ENCODE measurements around the gene GDI1. TPM values are rescaled to one million over a fixed set of nuclear protein-coding genes. Genes with fewer than 3 reads are reported as not detected.
A peak's percentile ranks its signal among the peaks of the same experiment; 100 is the strongest.

Gene GDI1
- total RNA-seq, 5 donors from 2014 or later (not counting 1 experiment from before 2014, with no cell fraction given) = 117 to 208 (median 182) TPM

DNA sequence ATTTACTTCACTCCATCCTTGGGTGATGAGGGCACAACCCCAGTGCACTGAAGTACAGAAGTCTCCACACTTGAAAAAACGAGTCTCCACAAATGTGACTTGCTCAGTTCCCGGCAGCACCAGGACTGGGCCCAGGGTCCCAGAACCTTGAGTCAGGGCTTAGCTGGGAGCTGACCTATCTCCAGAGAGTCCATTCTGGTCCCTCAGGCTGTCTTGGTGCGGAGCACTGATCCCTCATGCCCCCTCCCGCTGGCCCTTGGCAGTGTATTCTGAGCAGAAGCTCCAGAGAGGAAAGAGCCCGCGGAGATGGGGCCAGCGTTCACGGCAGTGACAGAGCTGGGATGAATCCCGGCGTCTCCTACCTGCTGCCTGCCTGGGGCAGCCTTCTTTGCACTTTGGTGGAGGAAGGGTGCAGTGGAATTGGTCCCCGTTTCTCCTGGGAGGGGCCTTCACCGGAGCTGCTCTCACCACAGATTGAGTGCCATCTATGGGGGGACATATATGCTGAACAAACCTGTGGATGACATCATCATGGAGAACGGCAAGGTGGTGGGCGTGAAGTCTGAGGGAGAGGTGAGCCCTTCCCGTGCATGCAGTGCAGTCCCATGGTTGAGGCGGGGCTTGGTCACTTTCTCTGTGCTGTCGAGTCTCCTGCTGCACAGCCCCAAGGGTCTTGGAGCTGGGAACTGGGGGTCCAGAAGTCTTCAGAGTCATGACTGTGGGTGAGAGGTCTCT is 3.8 kb downstream of the GDI1 start:
- Histone ChIP-seq H3K9me3 (no peaks in the 10 kb centered on the region), H3K27me3 (replicated peaks in 1 of 2; ENCODE audit: control insufficient read depth in 2 of 2, extremely low read depth in 1 of 2, insufficient read depth in 2 of 2, low read length in 1 of 2) (no peaks in the 10 kb centered on the region), H3K36me3 (ENCODE audit: control insufficient read depth in 2 of 2, extremely low read depth in 1 of 2, insufficient read depth in 1 of 2, low read length in 1 of 2) (peaks cover 0 to 23% of the 10 kb centered on the region in 2 donors), H3K4me3 (ENCODE audit: control insufficient read depth in 1 of 2, extremely low read depth in 1 of 2, low read length in 1 of 2) (no peak overlapping the region), H3K4me1 (ENCODE audit: control insufficient read depth in 1 of 2, extremely low read depth in 1 of 2, insufficient read depth in 2 of 2, low read length in 2 of 2) (peaks cover 0 to 68% of the 10 kb centered on the region in 2 experiments), H3K27ac (ENCODE audit: low read length) (no peak overlapping the region)
- no peak for ATAC-seq (replicated peaks in 1 of 4)
- Mint-ChIP-seq H3K36me3 (peaks cover 3% of the 10 kb centered on the region), H3K27ac (peak overlapping the region; percentile 39 to 66), H3K4me1 (peaks cover 28 to 45% (median 30%) of the 10 kb centered on the region in 3 donors), H3K9me3 (no peaks in the 10 kb centered on the region), H3K4me3 (peak overlapping the region in 1 of 3 donors; percentile 17), H3K27me3 (no peaks in the 10 kb centered on the region)
- WGBS (ENCODE audit: insufficient coverage) = 90% methylated on average over 4 of the region's 17 CpGs
- POLR2A ChIA-PET = no interaction called here
- CTCF ChIA-PET = interaction anchor here in 1 of 2 donors (0.6 kb wide), 1 partner anchor 42 kb away, joined by 4 read pairs; no protein-coding TSS in a partner anchor
- DNase-seq = no peak

DNA sequence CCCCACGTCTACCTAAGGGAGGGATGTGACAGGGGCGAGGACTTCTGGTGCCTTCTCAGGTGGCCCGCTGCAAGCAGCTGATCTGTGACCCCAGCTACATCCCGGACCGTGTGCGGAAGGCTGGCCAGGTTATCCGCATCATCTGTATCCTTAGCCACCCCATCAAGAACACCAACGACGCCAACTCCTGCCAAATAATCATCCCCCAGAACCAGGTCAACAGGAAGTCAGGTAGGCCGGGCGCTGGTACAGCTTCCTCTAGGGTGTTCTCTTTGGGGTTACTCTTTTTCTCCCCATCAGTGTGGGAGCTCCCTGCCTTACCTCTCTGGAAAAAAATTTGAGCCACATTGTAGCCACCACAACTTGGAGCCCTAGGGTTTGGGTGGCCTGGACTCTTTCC is 4.6 kb downstream of the GDI1 start:
- CTCF ChIA-PET = no interaction called here
- WGBS (ENCODE audit: insufficient coverage) = 20% methylated on average over 1 of the region's 11 CpGs
- POLR2A ChIA-PET = no interaction called here
- Histone ChIP-seq H3K9me3 (no peaks in the 10 kb centered on the region), H3K4me3 (ENCODE audit: control insufficient read depth in 1 of 2, extremely low read depth in 1 of 2, low read length in 1 of 2) (no peak overlapping the region), H3K36me3 (ENCODE audit: control insufficient read depth in 2 of 2, extremely low read depth in 1 of 2, insufficient read depth in 1 of 2, low read length in 1 of 2) (peaks cover 0 to 23% of the 10 kb centered on the region in 2 donors), H3K4me1 (ENCODE audit: control insufficient read depth in 1 of 2, extremely low read depth in 1 of 2, insufficient read depth in 2 of 2, low read length in 2 of 2) (peaks cover 0 to 62% of the 10 kb centered on the region in 2 experiments), H3K27me3 (replicated peaks in 1 of 2; ENCODE audit: control insufficient read depth in 2 of 2, extremely low read depth in 1 of 2, insufficient read depth in 2 of 2, low read length in 1 of 2) (no peaks in the 10 kb centered on the region), H3K27ac (ENCODE audit: low read length) (peak overlapping the region; percentile 12)
- Mint-ChIP-seq H3K4me3 (no peak overlapping the region), H3K27me3 (no peaks in the 10 kb centered on the region), H3K9me3 (no peaks in the 10 kb centered on the region), H3K27ac (peak overlapping the region; percentile 72 to 79), H3K36me3 (no peaks in the 10 kb centered on the region), H3K4me1 (peaks cover 23 to 44% (median 26%) of the 10 kb centered on the region in 3 donors)
- DNase-seq (peak in 1 of 35 experiments; percentile 29), ATAC-seq (replicated peaks in 1 of 4) (no peak)

DNA sequence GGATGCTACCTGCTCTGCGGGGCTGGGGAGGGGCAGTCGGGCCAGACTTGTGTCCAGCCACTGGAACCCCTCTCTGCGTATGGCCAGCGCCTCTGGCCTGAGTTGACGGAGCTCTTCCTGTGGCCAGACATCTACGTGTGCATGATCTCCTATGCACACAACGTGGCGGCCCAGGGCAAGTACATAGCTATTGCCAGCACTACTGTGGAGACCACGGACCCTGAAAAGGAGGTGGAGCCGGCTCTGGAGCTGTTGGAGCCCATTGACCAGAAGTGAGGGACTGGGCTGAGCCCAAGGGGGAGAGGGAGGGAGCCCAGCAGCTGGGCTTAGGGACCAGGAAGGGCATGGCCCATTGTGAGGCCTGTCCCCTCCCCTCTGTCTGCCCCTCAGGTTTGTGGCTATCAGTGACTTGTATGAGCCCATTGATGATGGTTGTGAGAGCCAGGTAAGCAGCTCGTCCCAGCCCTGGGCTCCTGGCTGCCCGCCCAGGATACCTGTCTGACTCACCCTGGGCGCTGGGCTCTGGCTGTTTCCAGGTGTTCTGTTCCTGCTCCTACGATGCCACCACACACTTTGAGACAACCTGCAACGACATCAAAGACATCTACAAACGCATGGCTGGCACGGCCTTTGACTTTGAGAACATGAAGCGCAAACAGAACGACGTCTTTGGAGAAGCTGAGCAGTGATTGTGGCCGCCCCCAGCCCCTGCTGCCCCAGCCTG is 5.2 kb downstream of the GDI1 start:
- no peak for DNase-seq
- Histone ChIP-seq H3K27me3 (replicated peaks in 1 of 2; ENCODE audit: control insufficient read depth in 2 of 2, extremely low read depth in 1 of 2, insufficient read depth in 2 of 2, low read length in 1 of 2) (no peaks in the 10 kb centered on the region), H3K27ac (ENCODE audit: low read length) (no peak overlapping the region), H3K36me3 (ENCODE audit: control insufficient read depth in 2 of 2, extremely low read depth in 1 of 2, insufficient read depth in 1 of 2, low read length in 1 of 2) (peaks cover 0 to 23% of the 10 kb centered on the region in 2 donors), H3K9me3 (no peaks in the 10 kb centered on the region), H3K4me1 (ENCODE audit: control insufficient read depth in 1 of 2, extremely low read depth in 1 of 2, insufficient read depth in 2 of 2, low read length in 2 of 2) (peaks cover 0 to 62% of the 10 kb centered on the region in 2 experiments), H3K4me3 (ENCODE audit: control insufficient read depth in 1 of 2, extremely low read depth in 1 of 2, low read length in 1 of 2) (no peak overlapping the region)
- peak overlapping the region in 1 of 3 donors; percentile 47 for H3K4me3 Mint-ChIP-seq
- H3K27ac Mint-ChIP-seq = peak overlapping the region; percentile 72 to 79
- WGBS (ENCODE audit: insufficient coverage) = 71% methylated on average over 4 of the region's 21 CpGs
- H3K27me3 Mint-ChIP-seq = no peaks in the 10 kb centered on the region
- ChIA-PET POLR2A (no interaction called here), CTCF (no interaction called here)
- H3K4me1 Mint-ChIP-seq = peaks cover 23 to 47% (median 29%) of the 10 kb centered on the region in 3 donors
- ATAC-seq (replicated peaks in 1 of 4) = no peak
- H3K36me3 Mint-ChIP-seq = no peaks in the 10 kb centered on the region
- no peaks in the 10 kb centered on the region for H3K9me3 Mint-ChIP-seq

DNA sequence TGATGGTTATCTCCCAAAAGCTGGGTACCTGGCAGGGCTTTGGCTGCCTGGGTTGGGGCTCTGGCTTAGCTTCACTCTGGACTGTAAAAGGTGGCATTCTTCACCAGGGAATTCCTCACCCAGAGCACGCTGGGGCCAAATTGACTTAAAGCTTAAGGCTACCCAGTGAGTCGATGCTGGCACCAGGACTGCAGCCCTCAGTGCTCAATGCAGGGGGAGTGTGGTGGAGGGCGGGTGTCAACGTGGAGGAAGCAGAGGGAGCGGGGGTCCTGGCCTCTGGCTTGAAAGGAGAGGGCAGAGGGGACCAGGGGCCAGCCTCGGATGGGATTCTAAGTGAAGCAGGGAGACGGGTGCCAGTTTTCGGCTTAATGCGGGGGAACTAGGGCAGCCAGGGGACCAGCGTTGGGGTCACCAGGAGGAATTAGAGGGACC is 6.5 kb downstream of the GDI1 start:
- H3K4me3 ChIP-seq (ENCODE audit: control insufficient read depth in 1 of 2, extremely low read depth in 1 of 2, low read length in 1 of 2) = peak overlapping the region in 1 of 2 donors; percentile 33
- Mint-ChIP-seq H3K9me3 (no peaks in the 10 kb centered on the region), H3K4me1 (peaks cover 15 to 42% (median 26%) of the 10 kb centered on the region in 3 donors), H3K4me3 (peak overlapping the region; percentile 60 to 72 (median 68)), H3K27me3 (no peaks in the 10 kb centered on the region), H3K27ac (peak overlapping the region; percentile 41 to 77), H3K36me3 (peaks cover 2% of the 10 kb centered on the region)
- H3K9me3 ChIP-seq = no peaks in the 10 kb centered on the region
- WGBS (ENCODE audit: insufficient coverage) = 13% methylated on average over 5 of the region's 10 CpGs
- ChIA-PET POLR2A (interaction anchor here in 1 of 2 donors (0.7 kb wide), 1 partner anchor 21 kb away, joined by 12 read pairs; no protein-coding TSS in a partner anchor), CTCF (no interaction called here)
- DNase-seq (peak in 1 of 35 experiments; percentile 16), ATAC-seq (replicated peaks in 1 of 4) (peak in 3 of 4 experiments; percentile 5 to 28 (median 11))
- no peaks in the 10 kb centered on the region for H3K27me3 ChIP-seq (replicated peaks in 1 of 2; ENCODE audit: control insufficient read depth in 2 of 2, extremely low read depth in 1 of 2, insufficient read depth in 2 of 2, low read length in 1 of 2)
- H3K36me3 ChIP-seq (ENCODE audit: control insufficient read depth in 2 of 2, extremely low read depth in 1 of 2, insufficient read depth in 1 of 2, low read length in 1 of 2) = peaks cover 0 to 22% of the 10 kb centered on the region in 2 donors
- H3K27ac ChIP-seq (ENCODE audit: low read length) = peak overlapping the region; percentile 70
- H3K4me1 ChIP-seq (ENCODE audit: control insufficient read depth in 1 of 2, extremely low read depth in 1 of 2, insufficient read depth in 2 of 2, low read length in 2 of 2) = peaks cover 0 to 52% of the 10 kb centered on the region in 2 experiments

DNA sequence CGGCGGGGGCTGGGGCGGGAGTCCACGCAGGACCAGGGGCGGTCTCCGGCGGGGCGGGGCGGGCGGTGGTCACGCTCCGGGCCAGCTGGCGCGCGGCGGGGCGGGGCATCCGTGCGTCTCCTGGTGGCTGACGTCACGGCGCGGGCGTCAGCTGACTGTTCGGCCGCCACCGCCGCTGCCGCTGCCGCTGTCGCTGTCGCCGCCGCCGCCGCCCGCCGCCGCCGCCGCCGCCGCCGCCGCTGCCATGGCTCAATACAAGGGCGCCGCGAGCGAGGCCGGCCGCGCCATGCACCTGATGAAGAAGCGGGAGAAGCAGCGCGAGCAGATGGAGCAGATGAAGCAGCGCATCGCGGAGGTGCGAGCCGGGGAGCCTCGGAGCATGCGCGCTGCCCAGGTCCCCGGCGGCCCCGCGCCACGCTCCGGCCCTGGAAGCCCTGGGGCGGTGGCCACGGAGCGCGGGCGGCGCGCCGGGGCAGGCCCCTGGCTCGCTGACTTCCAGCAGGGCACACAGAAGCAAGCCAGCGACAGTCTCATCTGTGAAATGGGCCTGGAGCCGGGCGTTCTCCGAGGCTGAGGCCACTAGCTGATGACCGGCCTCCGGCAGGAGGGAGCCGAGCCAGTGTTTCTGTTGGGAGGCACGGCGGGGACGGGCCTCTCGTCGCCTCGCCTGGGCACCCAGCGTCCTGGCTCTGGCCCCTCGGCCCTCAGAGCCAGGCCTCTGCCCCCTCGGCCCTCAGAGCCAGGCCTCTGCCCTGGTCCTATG is 7.2 kb downstream of the GDI1 start, which contains the start of gene FAM50A:
FAM50A (plus strand) TSS at position 150 of the 763 bp plus-strand sequence; CDS start at position 245, 95 bp downstream.
- peak in 34 of 35 experiments; percentile 20 to 83 (median 52) for DNase-seq
- 6% methylated on average over 53 of the region's 94 CpGs for WGBS (ENCODE audit: insufficient coverage)
- Mint-ChIP-seq H3K4me3 (peak within 1 kb of the TSS; percentile 60 to 72 (median 68)), H3K4me1 (peaks cover 11 to 38% (median 22%) of the 10 kb centered on the region in 3 donors), H3K27ac (peak within 1 kb of the TSS; percentile 41 to 77), H3K36me3 (peaks cover 3% of the 10 kb centered on the region), H3K27me3 (no peaks in the 10 kb centered on the region), H3K9me3 (no peaks in the 10 kb centered on the region)
- ChIA-PET CTCF (no interaction called here), POLR2A (no interaction called here)
- peak within 1 kb of the TSS; percentile 55 to 66 for H3K4me3 ChIP-seq (ENCODE audit: control insufficient read depth in 1 of 2, extremely low read depth in 1 of 2, low read length in 1 of 2)
- H3K27ac ChIP-seq (ENCODE audit: low read length) = peak within 1 kb of the TSS; percentile 70
- H3K27me3 ChIP-seq (replicated peaks in 1 of 2; ENCODE audit: control insufficient read depth in 2 of 2, extremely low read depth in 1 of 2, insufficient read depth in 2 of 2, low read length in 1 of 2) = no peaks in the 10 kb centered on the region
- peaks cover 0 to 46% of the 10 kb centered on the region in 2 experiments for H3K4me1 ChIP-seq (ENCODE audit: control insufficient read depth in 1 of 2, extremely low read depth in 1 of 2, insufficient read depth in 2 of 2, low read length in 2 of 2)
- H3K9me3 ChIP-seq = no peaks in the 10 kb centered on the region
- ATAC-seq (replicated peaks in 1 of 4) = peak; percentile 84 to 88 (median 86)
- peaks cover 0 to 20% of the 10 kb centered on the region in 2 donors for H3K36me3 ChIP-seq (ENCODE audit: control insufficient read depth in 2 of 2, extremely low read depth in 1 of 2, insufficient read depth in 1 of 2, low read length in 1 of 2)
